GM06990 (cell line): ENCODE measurements around the gene SLFN14.
A peak's percentile ranks its signal among the peaks of the same experiment; 100 is the strongest.
"Not testable (repeated sequence)": the region's sequence is repeated elsewhere in the genome, so short reads cannot be mapped to it uniquely, and the experiment has no call there.

ENCODE experiments used
- DNase-seq: peaks from one replicate; pipeline ENCODE4 v3.0.0-alpha.2; 2011; ENCODE audit not compliant: insufficient read length; ENCODE audit errors: extremely low read depth
- H3K27me3 ChIP-seq: replicated peaks from 2 replicates; pipeline ENCODE4 v1.6.0; 2011; ENCODE audit warnings: low read length; ENCODE audit not compliant: control insufficient read depth, insufficient read depth
- H3K36me3 ChIP-seq: 2 replicates; pipeline ENCODE4 v1.5.1; 2011; ENCODE audit warnings: low read length; ENCODE audit not compliant: control insufficient read depth, insufficient read depth
- H3K4me3 ChIP-seq: replicated peaks from 2 replicates; pipeline ENCODE4 v1.5.1; 2011; ENCODE audit warnings: low read depth, mild to moderate bottlenecking, control low read depth, low read length
- TF ChIP-seq, protein P1 (sequence below): IDR thresholded peaks from 2 replicates; pipeline ENCODE4 v1.5.1; 2011; ENCODE audit warnings: low read length, control low read depth, mild to moderate bottlenecking, inconsistent platforms; ENCODE audit not compliant: insufficient read depth, poor library complexity, severe bottlenecking

SLFN14 gene

DNA sequence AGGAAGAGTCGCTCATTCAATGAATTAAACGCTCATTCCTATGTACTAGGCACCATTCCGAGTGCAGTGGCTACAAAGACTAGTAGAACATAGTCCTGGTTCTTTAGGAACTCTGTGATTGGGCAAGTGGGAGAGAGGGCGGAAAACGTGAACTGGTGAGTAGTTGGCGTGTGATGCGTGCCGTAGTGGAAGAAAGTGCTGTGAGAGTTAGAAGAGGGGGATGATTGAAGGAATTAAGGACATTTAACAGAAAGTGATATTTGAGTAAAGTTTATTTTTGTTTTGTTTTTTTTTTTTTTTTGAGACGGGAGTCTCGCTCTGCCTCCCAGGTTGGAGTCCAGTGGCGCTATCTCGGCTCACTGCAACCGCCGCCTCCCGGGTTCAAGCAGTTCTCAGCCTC, 7.9 kb upstream of the SLFN14 start:
- Histone ChIP-seq H3K36me3 (peaks cover 2% of the 10 kb centered on the region; the same call in 1 of the 2 replicates), H3K27me3 (no peaks in the 10 kb centered on the region), H3K4me3 (peak overlapping the region; percentile 80)
- no peak for DNase-seq
- TF ChIP-seq, protein P1, sequence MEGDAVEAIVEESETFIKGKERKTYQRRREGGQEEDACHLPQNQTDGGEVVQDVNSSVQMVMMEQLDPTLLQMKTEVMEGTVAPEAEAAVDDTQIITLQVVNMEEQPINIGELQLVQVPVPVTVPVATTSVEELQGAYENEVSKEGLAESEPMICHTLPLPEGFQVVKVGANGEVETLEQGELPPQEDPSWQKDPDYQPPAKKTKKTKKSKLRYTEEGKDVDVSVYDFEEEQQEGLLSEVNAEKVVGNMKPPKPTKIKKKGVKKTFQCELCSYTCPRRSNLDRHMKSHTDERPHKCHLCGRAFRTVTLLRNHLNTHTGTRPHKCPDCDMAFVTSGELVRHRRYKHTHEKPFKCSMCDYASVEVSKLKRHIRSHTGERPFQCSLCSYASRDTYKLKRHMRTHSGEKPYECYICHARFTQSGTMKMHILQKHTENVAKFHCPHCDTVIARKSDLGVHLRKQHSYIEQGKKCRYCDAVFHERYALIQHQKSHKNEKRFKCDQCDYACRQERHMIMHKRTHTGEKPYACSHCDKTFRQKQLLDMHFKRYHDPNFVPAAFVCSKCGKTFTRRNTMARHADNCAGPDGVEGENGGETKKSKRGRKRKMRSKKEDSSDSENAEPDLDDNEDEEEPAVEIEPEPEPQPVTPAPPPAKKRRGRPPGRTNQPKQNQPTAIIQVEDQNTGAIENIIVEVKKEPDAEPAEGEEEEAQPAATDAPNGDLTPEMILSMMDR: no peak

DNA sequence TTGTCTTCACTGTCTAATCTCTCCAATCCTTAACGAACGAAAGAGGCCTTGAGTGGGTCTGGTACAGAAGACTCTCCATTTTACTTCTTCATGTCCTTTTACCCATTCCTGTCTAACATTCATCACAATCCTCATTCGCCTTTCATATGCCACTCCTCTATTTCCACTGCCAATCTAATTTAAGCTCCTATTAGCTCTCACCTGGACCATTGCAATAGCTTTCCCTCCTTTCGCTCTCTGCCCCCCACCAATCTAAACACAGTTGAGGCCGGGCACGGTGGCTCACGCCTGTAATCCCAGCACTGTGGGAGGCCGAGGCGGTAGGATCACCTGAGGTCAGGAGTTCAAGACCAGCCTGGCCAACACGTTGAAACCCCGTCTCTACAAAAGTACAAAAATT, 6.3 kb upstream of the SLFN14 start:
- peak overlapping the region; percentile 80 for H3K4me3 ChIP-seq
- TF ChIP-seq, protein P1: no peak
- no peak for DNase-seq
- no peaks in the 10 kb centered on the region for H3K36me3 ChIP-seq
- H3K27me3 ChIP-seq: no peaks in the 10 kb centered on the region

DNA sequence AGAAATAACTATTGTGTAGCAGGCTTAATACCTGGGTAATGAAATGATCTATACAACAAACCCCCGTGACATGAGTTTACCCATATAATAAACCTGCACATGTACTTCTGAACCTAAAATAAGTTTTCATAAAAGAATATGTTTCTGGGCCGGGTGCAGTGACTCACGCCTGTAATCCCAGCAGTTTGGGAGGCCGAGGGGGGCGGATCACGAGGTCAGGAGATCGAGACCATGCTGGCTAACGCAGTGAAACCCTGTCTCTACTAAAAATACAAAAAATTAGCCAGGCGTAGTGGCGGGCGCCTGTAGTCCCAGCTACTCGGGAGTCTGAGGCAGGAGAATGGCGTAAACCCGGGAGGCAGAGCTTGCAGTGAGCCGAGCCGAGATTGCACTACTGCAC, 2.6 kb upstream of the SLFN14 start:
- not testable (repeated sequence) for H3K4me3 ChIP-seq, H3K36me3 ChIP-seq, DNase-seq, H3K27me3 ChIP-seq

DNA sequence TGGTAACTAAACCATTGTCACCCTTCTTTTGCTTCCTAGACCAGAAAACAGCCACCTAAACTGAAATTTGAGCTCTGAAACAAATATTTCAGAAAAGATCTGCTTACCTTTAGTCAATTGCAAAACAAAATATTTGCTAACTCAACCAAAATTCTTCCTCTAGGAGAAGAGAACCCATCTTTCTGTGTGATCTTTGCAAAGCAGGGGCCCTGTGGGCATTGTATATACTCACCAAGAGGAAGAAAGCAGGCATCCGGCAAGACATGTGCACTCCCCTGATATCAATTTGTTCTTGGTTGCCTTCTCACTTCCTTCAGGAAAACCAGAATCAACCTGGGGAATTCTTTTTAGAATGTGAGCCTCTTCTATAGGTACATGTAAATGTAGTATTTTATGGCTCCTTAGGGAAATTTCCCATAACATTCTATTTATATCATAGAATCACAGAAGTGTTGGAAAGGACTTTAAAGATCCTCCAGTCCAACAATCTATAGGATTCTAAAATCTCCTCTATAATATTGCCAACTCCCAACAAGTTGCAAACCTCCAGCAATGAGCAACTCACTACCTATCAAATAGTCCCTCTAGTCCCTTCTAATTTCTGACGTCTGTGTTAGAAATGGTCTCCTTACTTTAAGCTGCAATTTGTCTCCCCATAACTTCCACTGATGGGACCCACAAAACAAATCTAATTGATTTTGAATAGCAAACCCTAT, 966 bp downstream of the SLFN14 start:
- TF ChIP-seq, protein P1: no peak
- Histone ChIP-seq H3K27me3 (no peaks in the 10 kb centered on the region), H3K36me3 (no peaks in the 10 kb centered on the region), H3K4me3 (no peak overlapping the region)
- no peak for DNase-seq

DNA sequence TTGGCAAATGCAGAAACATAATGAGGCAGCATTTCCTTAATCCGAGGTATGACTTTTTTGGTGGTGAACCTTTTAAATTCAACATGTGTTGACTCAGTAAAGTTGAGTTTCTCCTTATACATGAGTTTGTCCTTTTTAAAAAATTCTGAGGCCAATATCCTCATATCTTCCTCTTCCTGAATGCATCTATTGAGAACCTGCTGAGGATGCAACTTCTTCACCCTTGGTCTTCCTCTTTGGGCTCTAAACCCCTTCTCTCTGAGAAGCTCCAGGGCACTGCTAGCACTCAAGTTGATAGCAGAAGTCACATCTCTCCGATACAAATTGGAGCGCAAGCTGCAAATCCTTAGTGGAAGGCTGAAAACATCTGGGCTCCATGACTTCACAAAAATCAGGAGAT, 3.3 kb downstream of the SLFN14 start:
- no peaks in the 10 kb centered on the region for H3K36me3 ChIP-seq
- TF ChIP-seq, protein P1: no peak
- no peak for DNase-seq
- H3K4me3 ChIP-seq: no peak overlapping the region
- H3K27me3 ChIP-seq: no peaks in the 10 kb centered on the region

DNA sequence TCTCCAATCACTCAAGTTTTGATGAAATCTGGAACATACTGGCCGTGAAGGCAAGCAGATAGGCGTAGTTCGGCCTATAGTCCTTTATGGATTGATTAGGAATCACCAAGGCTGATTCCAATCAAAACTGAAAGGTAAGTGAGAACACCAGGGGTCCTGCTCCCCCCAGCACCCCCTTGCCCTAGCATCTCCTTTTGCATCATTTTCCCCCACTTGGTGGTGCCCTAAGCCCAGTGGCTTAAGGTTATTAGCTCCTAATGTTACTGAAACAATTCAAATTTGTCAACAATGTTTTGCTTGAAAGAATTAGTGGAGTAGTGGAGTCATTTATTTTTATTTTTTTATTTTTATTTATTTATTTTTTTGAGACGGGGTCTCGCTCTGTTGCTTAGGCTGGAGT, 4.9 kb downstream of the SLFN14 start:
- Histone ChIP-seq H3K27me3 (no peaks in the 10 kb centered on the region), H3K4me3 (no peak overlapping the region), H3K36me3 (no peaks in the 10 kb centered on the region)
- TF ChIP-seq, protein P1: no peak
- DNase-seq: no peak
